ENCODE results near the gene SPNS2.

DNA sequence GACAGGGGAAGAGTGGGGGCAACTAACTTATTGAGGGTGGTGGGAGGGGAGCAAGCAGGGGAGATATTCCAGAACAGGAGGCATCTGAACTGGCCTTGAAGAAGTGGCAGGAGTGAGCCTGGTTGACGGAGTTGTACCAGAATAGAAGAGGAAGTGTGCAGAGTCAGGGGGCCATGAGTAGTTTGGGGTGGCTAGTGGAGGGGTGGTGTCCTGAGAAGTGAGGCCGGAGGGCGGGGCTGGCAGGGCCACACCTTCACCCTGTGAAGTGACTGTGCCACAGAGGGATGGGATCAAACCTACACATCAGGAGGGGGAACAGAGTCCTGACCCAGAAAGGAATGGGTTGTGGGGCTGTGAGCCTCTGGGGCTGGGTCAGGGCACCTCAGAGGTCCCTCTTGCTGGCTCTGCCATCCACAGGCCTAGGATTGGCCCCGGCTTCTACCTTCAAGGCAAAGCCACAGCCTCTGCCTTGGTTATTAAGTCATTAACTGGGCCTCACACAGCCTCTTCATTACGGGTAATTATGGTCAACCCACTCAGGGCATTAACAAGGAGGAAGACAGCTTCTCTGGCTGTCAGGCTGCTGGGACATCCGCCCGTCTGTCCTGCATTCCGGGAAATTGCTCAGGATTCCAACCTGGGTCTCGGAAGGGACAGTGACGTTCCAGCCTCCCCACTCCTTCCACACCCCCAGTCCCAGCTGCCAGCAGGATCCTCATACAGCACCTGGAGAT lies 12.7 kb downstream of the SPNS2 start:
- TF ChIP-seq, protein P1, sequence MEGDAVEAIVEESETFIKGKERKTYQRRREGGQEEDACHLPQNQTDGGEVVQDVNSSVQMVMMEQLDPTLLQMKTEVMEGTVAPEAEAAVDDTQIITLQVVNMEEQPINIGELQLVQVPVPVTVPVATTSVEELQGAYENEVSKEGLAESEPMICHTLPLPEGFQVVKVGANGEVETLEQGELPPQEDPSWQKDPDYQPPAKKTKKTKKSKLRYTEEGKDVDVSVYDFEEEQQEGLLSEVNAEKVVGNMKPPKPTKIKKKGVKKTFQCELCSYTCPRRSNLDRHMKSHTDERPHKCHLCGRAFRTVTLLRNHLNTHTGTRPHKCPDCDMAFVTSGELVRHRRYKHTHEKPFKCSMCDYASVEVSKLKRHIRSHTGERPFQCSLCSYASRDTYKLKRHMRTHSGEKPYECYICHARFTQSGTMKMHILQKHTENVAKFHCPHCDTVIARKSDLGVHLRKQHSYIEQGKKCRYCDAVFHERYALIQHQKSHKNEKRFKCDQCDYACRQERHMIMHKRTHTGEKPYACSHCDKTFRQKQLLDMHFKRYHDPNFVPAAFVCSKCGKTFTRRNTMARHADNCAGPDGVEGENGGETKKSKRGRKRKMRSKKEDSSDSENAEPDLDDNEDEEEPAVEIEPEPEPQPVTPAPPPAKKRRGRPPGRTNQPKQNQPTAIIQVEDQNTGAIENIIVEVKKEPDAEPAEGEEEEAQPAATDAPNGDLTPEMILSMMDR (IDR thresholded peaks at IDR 0.05): no peak
- no peak for TF ChIP-seq POLR2A (IDR thresholded peaks at IDR 0.05)

Measured in Peyer's patch (tissue), 4 donors.